H1 (cell line): ENCODE measurements around the gene SMC6. TPM values are rescaled to one million over a fixed set of nuclear protein-coding genes. Genes with fewer than 3 reads are reported as not detected.

Experiments
- CTCF ChIA-PET: fragments of 300-600 bp; sonication (Branson Sonifier 250); formaldehyde crosslinking; loops from one replicate; lab custom pipeline; 2021; ENCODE audit not compliant: partially characterized antibody; lab: Charles Lee
- POLR2A ChIA-PET: fragments of 300-600 bp; sonication (Branson Sonifier 250); formaldehyde crosslinking; loops from one replicate; lab custom pipeline; 2021; ENCODE audit warnings: inconsistent platforms; ENCODE audit not compliant: partially characterized antibody; lab: Charles Lee
- DNase-seq, 2 experiments: peaks; one replicate each; pipeline versions ENCODE4 v3.0.0 to v3.0.0-alpha.2; 2010 to 2022; ENCODE audit warnings: low spot score in 2 of 2, low read depth in 1 of 2, mixed read lengths in 1 of 2
- FAIRE-seq: peaks from 2 replicates; lab custom pipeline; 2011; peaks lifted over from hg19 to GRCh38; lab: Jason Lieb, UNC
- H2AFZ ChIP-seq: 2 replicates; pipeline ENCODE4 v1.8.1; 2012; ENCODE audit warnings: low read length, inconsistent platforms
- H2AK5ac ChIP-seq: 2 replicates; pipeline ENCODE4 v1.6.1; 2013; ENCODE audit warnings: low read depth, low read length
- H2BK120ac ChIP-seq: replicated peaks from 2 replicates; pipeline ENCODE3; 2013; ENCODE audit warnings: low read depth, low read length, inconsistent platforms
- H2BK12ac ChIP-seq: 2 replicates; pipeline ENCODE4 v1.6.1; 2013; ENCODE audit warnings: low read depth, low read length
- H2BK15ac ChIP-seq: 2 replicates; pipeline ENCODE4 v1.6.1; 2013; ENCODE audit warnings: low read length
- H2BK20ac ChIP-seq: 2 replicates; pipeline ENCODE4 v1.6.1; 2013; ENCODE audit warnings: low read length
- H2BK5ac ChIP-seq: 2 replicates; pipeline ENCODE4 v1.6.1; 2013; ENCODE audit warnings: low read depth, low read length
- H3K14ac ChIP-seq: 2 replicates; pipeline ENCODE4 v1.6.1; 2013; ENCODE audit warnings: inconsistent platforms; ENCODE audit not compliant: insufficient read length
- H3K18ac ChIP-seq: 2 replicates; pipeline ENCODE4 v1.6.1; 2013; ENCODE audit warnings: low read length; ENCODE audit errors: extremely low read depth
- H3K23ac ChIP-seq: 2 replicates; pipeline ENCODE4 v1.6.1; 2013; ENCODE audit warnings: inconsistent platforms; ENCODE audit not compliant: insufficient read length
- H3K23me2 ChIP-seq: 2 replicates; pipeline ENCODE4 v1.6.1; 2013; ENCODE audit warnings: low read depth, low read length
- H3K27ac ChIP-seq: 2 replicates; pipeline ENCODE4 v1.6.1; 2011; ENCODE audit warnings: low read depth, low read length, inconsistent platforms
- H3K27me3 ChIP-seq, 4 experiments: replicated peaks in 1 of 4; 1 replicate in 1 of 4; 2 replicates in 3 of 4; pipeline versions ENCODE4 v1.6.1 to v1.8.1; 2011 to 2013; ENCODE audit warnings: low read length in 3 of 4, mild to moderate bottlenecking in 3 of 4, inconsistent platforms in 2 of 4, mixed read lengths in 2 of 4, moderate library complexity in 1 of 4; ENCODE audit not compliant: control insufficient read depth in 3 of 4, insufficient read depth in 3 of 4; ENCODE audit errors: extremely low read depth in 1 of 4
- H3K36me3 ChIP-seq, 4 experiments: 2 replicates each; pipeline versions ENCODE4 v1.6.1 to v1.8.1; 2011 to 2013; ENCODE audit warnings: mild to moderate bottlenecking in 4 of 4, low read length in 3 of 4, moderate library complexity in 2 of 4, control low read depth in 1 of 4, inconsistent platforms in 1 of 4; ENCODE audit not compliant: insufficient read depth in 4 of 4, control insufficient read depth in 2 of 4
- H3K4ac ChIP-seq: replicated peaks from 2 replicates; pipeline ENCODE3; 2013; ENCODE audit warnings: low read length, low read depth, mixed read lengths, inconsistent platforms; ENCODE audit not compliant: insufficient read length
- H3K4me1 ChIP-seq, 4 experiments: replicated peaks in 1 of 4; 1 replicate in 1 of 4; 2 replicates in 3 of 4; pipeline versions ENCODE4 v1.6.1 to v1.8.1; 2011 to 2013; ENCODE audit warnings: low read length in 3 of 4, inconsistent platforms in 2 of 4, mixed read lengths in 1 of 4; ENCODE audit not compliant: insufficient read depth in 4 of 4, control insufficient read depth in 3 of 4
- H3K4me2 ChIP-seq, 2 experiments: 2 replicates each; pipeline versions ENCODE4 v1.6.1 to v1.8.1; 2011 to 2013; ENCODE audit warnings: low read depth in 2 of 2, low read length in 2 of 2, control low read depth in 1 of 2, inconsistent platforms in 1 of 2, mild to moderate bottlenecking in 1 of 2; ENCODE audit not compliant: insufficient read depth in 1 of 2
- H3K4me3 ChIP-seq, 4 experiments: fragments of 200-600, 300-600 bp in 1 of 4; sonication (generic), shearing (Covaris generic), sonication (Bioruptor Twin) in 1 of 4; 2 replicates each; pipeline versions ENCODE4 v1.5.1 to v1.8.1; 2011 to 2016; ENCODE audit warnings: low read length in 4 of 4, low read depth in 3 of 4, control low read depth in 2 of 4, inconsistent platforms in 2 of 4, mild to moderate bottlenecking in 2 of 4, mixed read lengths in 1 of 4, moderate library complexity in 1 of 4; ENCODE audit not compliant: insufficient read depth in 2 of 4; ENCODE audit errors: extremely low read depth in 1 of 4
- H3K56ac ChIP-seq: replicated peaks from 2 replicates; pipeline ENCODE3; 2013; ENCODE audit warnings: low read depth, mild to moderate bottlenecking, mixed read lengths, low read length, inconsistent platforms; ENCODE audit not compliant: insufficient read length
- H3K79me1 ChIP-seq: 2 replicates; pipeline ENCODE4 v1.6.1; 2013; ENCODE audit warnings: low read depth, low read length, control low read depth
- H3K79me2 ChIP-seq, 2 experiments: 2 replicates each; pipeline versions ENCODE4 v1.6.1 to v1.8.1; 2012 to 2013; ENCODE audit warnings: low read length in 2 of 2, mild to moderate bottlenecking in 2 of 2, inconsistent platforms in 1 of 2; ENCODE audit not compliant: insufficient read depth in 2 of 2, control insufficient read depth in 1 of 2
- H3K9ac ChIP-seq, 4 experiments: replicated peaks in 1 of 4; 1 replicate in 1 of 4; 2 replicates in 3 of 4; pipeline versions ENCODE4 v1.6.1 to v1.8.1; 2011 to 2013; ENCODE audit warnings: low read depth in 3 of 4, low read length in 3 of 4, control low read depth in 2 of 4, mild to moderate bottlenecking in 2 of 4, moderate library complexity in 2 of 4, inconsistent platforms in 1 of 4; ENCODE audit errors: extremely low read depth in 1 of 4
- H3K9me3 ChIP-seq, 2 experiments: 2 replicates each; pipeline versions ENCODE4 v1.6.1 to v1.8.1; 2012 to 2013; ENCODE audit warnings: mild to moderate bottlenecking in 2 of 2, moderate library complexity in 2 of 2, control low read depth in 1 of 2, inconsistent platforms in 1 of 2, low read depth in 1 of 2, low read length in 1 of 2, mixed read lengths in 1 of 2; ENCODE audit not compliant: insufficient read depth in 2 of 2
- H4K20me1 ChIP-seq, 2 experiments: replicated peaks in 1 of 2; 2 replicates each; pipeline versions ENCODE3 to v1.8.1; 2011 to 2013; ENCODE audit warnings: inconsistent platforms in 2 of 2, low read length in 2 of 2, mild to moderate bottlenecking in 1 of 2; ENCODE audit not compliant: insufficient read depth in 2 of 2, control insufficient read depth in 1 of 2
- H4K5ac ChIP-seq: 2 replicates; pipeline ENCODE4 v1.6.1; 2013; ENCODE audit warnings: low read length, low read depth, mixed read lengths, inconsistent platforms; ENCODE audit not compliant: insufficient read length
- H4K8ac ChIP-seq: 2 replicates; pipeline ENCODE4 v1.8.0; 2013; ENCODE audit warnings: mild to moderate bottlenecking, moderate library complexity, low read length, inconsistent platforms; ENCODE audit not compliant: insufficient read depth; ENCODE audit errors: extremely low read depth
- H4K91ac ChIP-seq: replicated peaks from 2 replicates; pipeline ENCODE3; 2013; ENCODE audit warnings: low read length, mixed read lengths, inconsistent platforms; ENCODE audit not compliant: insufficient read length
- EZH2 ChIP-seq: fragments of 200-600 bp; sonication (generic); IDR thresholded peaks from 2 replicates; pipeline ENCODE4 v1.7.1; 2012; ENCODE audit warnings: low read depth, mild to moderate bottlenecking, moderate library complexity, low read length, inconsistent platforms; ENCODE audit not compliant: severe bottlenecking
- MAFK ChIP-seq: IDR thresholded peaks from 2 replicates; pipeline ENCODE4 v1.6.1; 2012; ENCODE audit warnings: low read depth, mild to moderate bottlenecking, improper control_type of control experiment, low read length
- WGBS, 2 experiments: shearing (Covaris generic) in 1 of 2; methylation state at CpG; one replicate each; pipeline versions ENCODE4 v1.1.6 to v1.1.7; 2013 to 2015; ENCODE audit warnings: low lambda C conversion rate in 2 of 2, mixed read lengths in 2 of 2, inconsistent platforms in 1 of 2, low coverage in 1 of 2, missing lambda C conversion rate in 1 of 2; ENCODE audit not compliant: insufficient replicate concordance in 2 of 2, insufficient coverage in 1 of 2, insufficient read length in 1 of 2; ENCODE audit errors: extremely low coverage in 1 of 2, missing lambda C conversion rate in 1 of 2; 5-methylcytosine and 5-hydroxymethylcytosine counted together
- polyA plus RNA-seq, 7 experiments: library from polyadenylated mRNA; depleted of rRNA in 3 of 7; stranded (reverse) in 5 of 7; unstranded in 2 of 7; fragments of >200 nt in 5 of 7; fragments of 200-250 nt in 2 of 7; gene quantifications; 1 replicate in 5 of 7; 2 replicates in 1 of 7; 4 replicates in 1 of 7; pipeline versions ENCODE4 v1.2.1 to v1.2.3, GENCODE V29; 2011 to 2013; ENCODE audit warnings: missing spikeins in 2 of 7, mixed read lengths in 2 of 7
- total RNA-seq: library from RNA; stranded (reverse); fragmentation: NEBNext Ultra II Directional; extraction: Animal tissue kit (Norgen Biotek cat#: 25700); gene quantifications from 2 replicates; pipeline ENCODE4 v1.2.1, GENCODE V29; 2021

Gene SMC6
- total and polyA plus RNA-seq, 2 of the 8 experiments (the other 6 are each of a cell fraction or from before 2014, with no cell fraction given) = 9.7 to 49.5 TPM

- no peak overlapping the region for H3K4ac ChIP-seq
- H2AK5ac ChIP-seq = no peak overlapping the region
- no peak overlapping the region for H3K14ac ChIP-seq
- no peak overlapping the region for H3K56ac ChIP-seq
- H2BK15ac ChIP-seq = no peak overlapping the region
- H3K9me3 ChIP-seq = no peaks in the 10 kb centered on the region
- no peaks in the 10 kb centered on the region for H4K20me1 ChIP-seq
- no peak overlapping the region for H2BK5ac ChIP-seq
- no peaks in the 10 kb centered on the region for H3K27me3 ChIP-seq
- H3K4me2 ChIP-seq = no peak overlapping the region
- no peak for DNase-seq
- H3K36me3 ChIP-seq = no peaks in the 10 kb centered on the region; a peak in 1 of 8 replicates
- H3K4me1 ChIP-seq = peaks cover 0 to 6% (median 2%) of the 10 kb centered on the region in 4 experiments; a peak in 2 of 7 replicates
- CTCF ChIA-PET = interaction anchor here (0.7 to 3.8 kb wide), 10 partner anchors 10 to 194 kb away, joined by 3 to 23 read pairs (median 3); no protein-coding TSS in a partner anchor
- no peaks in the 10 kb centered on the region for H3K79me2 ChIP-seq
- WGBS, 2 experiments = 80% methylated on average over 2 of the region's 2 CpGs; no CpG with 5 or more reads in 1 of the 2 experiments
- POLR2A ChIA-PET = no interaction called here
- no peak overlapping the region for H3K9ac ChIP-seq
- H2BK12ac ChIP-seq = no peak overlapping the region
- no peak overlapping the region for H4K91ac ChIP-seq
- no peaks in the 10 kb centered on the region for H3K23me2 ChIP-seq
- H3K23ac ChIP-seq = no peak overlapping the region
- no peak overlapping the region for H2AFZ ChIP-seq
- H4K8ac ChIP-seq = no peak overlapping the region
- FAIRE-seq = no peak
- H3K27ac ChIP-seq = no peak overlapping the region
- no peak overlapping the region for H3K18ac ChIP-seq
- H2BK20ac ChIP-seq = no peak overlapping the region
- no peak overlapping the region for H2BK120ac ChIP-seq
- no peaks in the 10 kb centered on the region; the same call in 1 of the 2 replicates for H3K79me1 ChIP-seq
- H4K5ac ChIP-seq = no peak overlapping the region
- no peak overlapping the region for H3K4me3 ChIP-seq
- TF ChIP-seq EZH2 (no peak), MAFK (no peak)
Observed at GRCh38 chr2:17628349-17629261, 125.0 kb downstream of the SMC6 start.
